ENCODE measurements around the gene OMD.

- TF ChIP-seq CTCF (conservative IDR thresholded peaks at IDR 0.05) (no peak), ZFX (IDR thresholded peaks at IDR 0.05) (no peak)
These were observed 8.8 kb upstream of the OMD start for GRCh38 chr9:92432972-92433548.
